Progenitor cell of endocrine pancreas (in vitro differentiated cells): ENCODE results near the gene PRRT2. TPM values are rescaled to one million over a fixed set of nuclear protein-coding genes. Genes with fewer than 3 reads are reported as not detected.
A peak's percentile ranks its signal among the peaks of the same experiment; 100 is the strongest.

Source experiments
- DNase-seq: peaks from one replicate; pipeline ENCODE4 v3.0.0; 2021; ENCODE audit warnings: low spot score; ENCODE audit not compliant: unreplicated experiment
- H3K27ac Mint-ChIP-seq: 2 replicates; pipeline ENCODE4 v1.8.0; 2021; ENCODE audit warnings: mild to moderate bottlenecking, moderate library complexity, mixed read lengths
- H3K27me3 Mint-ChIP-seq: 2 replicates; pipeline ENCODE4 v1.8.0; 2021; ENCODE audit warnings: mixed read lengths
- H3K36me3 Mint-ChIP-seq: 2 replicates; pipeline ENCODE4 v1.8.0; 2022; ENCODE audit warnings: mixed read lengths; ENCODE audit not compliant: insufficient read depth
- H3K4me1 Mint-ChIP-seq: 2 replicates; pipeline ENCODE4 v1.8.0; 2021; ENCODE audit warnings: low read depth, mixed read lengths
- H3K4me3 Mint-ChIP-seq: 2 replicates; pipeline ENCODE4 v1.8.0; 2021; ENCODE audit warnings: low read depth, mild to moderate bottlenecking, moderate library complexity, mixed read lengths
- H3K9me3 Mint-ChIP-seq: 2 replicates; pipeline ENCODE4 v1.8.0; 2021; ENCODE audit warnings: low read depth, mixed read lengths
- total RNA-seq: library from RNA; stranded (reverse); gene quantifications from 2 replicates; pipeline ENCODE4 v1.2.1, GENCODE V29; 2021
- TF ChIP-seq, protein P1 (sequence below): fragments of 200-600 bp; sonication (generic); IDR thresholded peaks from one replicate; pipeline ENCODE4 v1.5.0; 2021; ENCODE audit warnings: antibody characterized with exemption, mild to moderate bottlenecking; ENCODE audit not compliant: unreplicated experiment

The PRRT2 gene
- total RNA-seq, 1 donor from 2014 or later: 1.4 TPM

DNA sequence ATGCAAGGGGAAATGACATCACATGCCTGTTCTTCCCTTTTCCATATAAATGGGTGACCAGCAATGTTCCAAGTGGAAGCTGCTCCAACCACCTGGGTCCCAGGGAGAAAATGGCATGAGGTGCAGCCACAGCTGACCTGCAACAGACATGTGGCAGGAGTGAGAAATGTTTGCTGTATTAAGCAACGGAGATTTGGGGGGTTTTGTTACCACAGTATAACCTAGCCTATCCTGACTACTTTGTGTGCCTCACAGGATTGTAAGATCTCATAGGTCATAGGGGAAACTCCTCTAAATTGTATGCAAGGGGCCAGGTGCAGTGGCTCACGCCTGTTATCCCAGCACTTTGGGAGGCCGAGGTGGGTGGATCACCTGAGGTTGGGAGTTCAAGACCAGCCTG lies 39.0 kb downstream of the PRRT2 start:
- no peak overlapping the region for H3K4me3 Mint-ChIP-seq
- no peak for DNase-seq
- peaks cover 5% of the 10 kb centered on the region for H3K4me1 Mint-ChIP-seq
- H3K27me3 Mint-ChIP-seq: no peaks in the 10 kb centered on the region
- no peaks in the 10 kb centered on the region for H3K36me3 Mint-ChIP-seq
- H3K9me3 Mint-ChIP-seq: no peaks in the 10 kb centered on the region
- no peak overlapping the region for H3K27ac Mint-ChIP-seq
- TF ChIP-seq, protein P1, sequence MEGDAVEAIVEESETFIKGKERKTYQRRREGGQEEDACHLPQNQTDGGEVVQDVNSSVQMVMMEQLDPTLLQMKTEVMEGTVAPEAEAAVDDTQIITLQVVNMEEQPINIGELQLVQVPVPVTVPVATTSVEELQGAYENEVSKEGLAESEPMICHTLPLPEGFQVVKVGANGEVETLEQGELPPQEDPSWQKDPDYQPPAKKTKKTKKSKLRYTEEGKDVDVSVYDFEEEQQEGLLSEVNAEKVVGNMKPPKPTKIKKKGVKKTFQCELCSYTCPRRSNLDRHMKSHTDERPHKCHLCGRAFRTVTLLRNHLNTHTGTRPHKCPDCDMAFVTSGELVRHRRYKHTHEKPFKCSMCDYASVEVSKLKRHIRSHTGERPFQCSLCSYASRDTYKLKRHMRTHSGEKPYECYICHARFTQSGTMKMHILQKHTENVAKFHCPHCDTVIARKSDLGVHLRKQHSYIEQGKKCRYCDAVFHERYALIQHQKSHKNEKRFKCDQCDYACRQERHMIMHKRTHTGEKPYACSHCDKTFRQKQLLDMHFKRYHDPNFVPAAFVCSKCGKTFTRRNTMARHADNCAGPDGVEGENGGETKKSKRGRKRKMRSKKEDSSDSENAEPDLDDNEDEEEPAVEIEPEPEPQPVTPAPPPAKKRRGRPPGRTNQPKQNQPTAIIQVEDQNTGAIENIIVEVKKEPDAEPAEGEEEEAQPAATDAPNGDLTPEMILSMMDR: no peak

DNA sequence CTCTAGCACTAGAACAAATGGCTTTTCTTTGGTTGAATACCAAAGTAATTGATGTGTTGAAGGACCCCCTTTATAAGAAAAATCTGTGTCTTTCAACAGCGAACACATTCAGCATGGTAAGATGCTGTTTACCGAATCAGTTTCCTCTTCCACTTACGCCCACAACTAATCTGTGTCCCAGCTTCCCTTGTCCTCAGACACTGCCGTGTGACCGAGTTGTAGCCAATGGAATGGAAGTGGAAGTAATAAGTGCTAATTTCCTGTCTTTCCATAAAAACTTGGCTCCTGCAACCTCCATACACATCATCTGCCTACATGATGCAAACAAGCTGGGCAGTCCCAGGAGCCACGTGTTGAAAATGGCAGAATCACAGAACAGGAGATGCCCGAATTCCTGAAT lies 40.7 kb downstream of the PRRT2 start:
- no peak overlapping the region for H3K27ac Mint-ChIP-seq
- no peaks in the 10 kb centered on the region for H3K27me3 Mint-ChIP-seq
- no peak overlapping the region for H3K4me3 Mint-ChIP-seq
- peaks cover 5% of the 10 kb centered on the region for H3K4me1 Mint-ChIP-seq
- H3K9me3 Mint-ChIP-seq: no peaks in the 10 kb centered on the region
- TF ChIP-seq, protein P1: no peak
- no peak for DNase-seq
- H3K36me3 Mint-ChIP-seq: no peaks in the 10 kb centered on the region

DNA sequence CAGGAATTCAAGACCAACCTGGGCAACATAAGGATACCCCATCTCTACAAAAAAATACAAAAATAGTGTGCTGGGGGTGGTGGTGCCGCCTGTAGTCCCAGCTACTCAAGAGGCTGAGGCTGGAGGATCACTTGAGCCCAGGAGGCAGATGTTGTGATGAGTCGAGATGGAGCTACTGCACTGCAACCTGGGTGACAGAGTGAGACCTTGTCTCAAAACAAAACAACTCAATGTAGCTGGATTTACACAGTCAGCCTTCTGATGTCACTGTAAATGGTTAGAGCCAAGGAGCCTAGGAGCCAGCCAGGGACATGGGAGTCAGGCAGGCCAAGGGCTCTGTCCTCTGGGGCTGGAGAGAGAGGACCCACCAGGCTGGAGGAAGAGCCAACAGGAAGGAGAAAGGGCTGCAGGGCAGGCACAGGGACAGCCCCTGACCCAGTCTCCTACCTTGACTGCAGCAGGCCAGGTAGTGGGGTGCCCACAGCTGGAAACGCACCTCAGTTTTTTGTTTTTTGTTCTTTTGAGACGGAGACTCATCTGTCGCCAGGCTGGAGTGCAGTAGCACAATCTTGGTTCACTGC lies 42.6 kb downstream of the PRRT2 start:
- Mint-ChIP-seq H3K27ac (peak overlapping the region; percentile 29), H3K36me3 (peaks cover 7% of the 10 kb centered on the region), H3K9me3 (no peaks in the 10 kb centered on the region), H3K4me3 (no peak overlapping the region), H3K27me3 (no peaks in the 10 kb centered on the region), H3K4me1 (peaks cover 2% of the 10 kb centered on the region)
- no peak for DNase-seq
- TF ChIP-seq, protein P1: no peak

DNA sequence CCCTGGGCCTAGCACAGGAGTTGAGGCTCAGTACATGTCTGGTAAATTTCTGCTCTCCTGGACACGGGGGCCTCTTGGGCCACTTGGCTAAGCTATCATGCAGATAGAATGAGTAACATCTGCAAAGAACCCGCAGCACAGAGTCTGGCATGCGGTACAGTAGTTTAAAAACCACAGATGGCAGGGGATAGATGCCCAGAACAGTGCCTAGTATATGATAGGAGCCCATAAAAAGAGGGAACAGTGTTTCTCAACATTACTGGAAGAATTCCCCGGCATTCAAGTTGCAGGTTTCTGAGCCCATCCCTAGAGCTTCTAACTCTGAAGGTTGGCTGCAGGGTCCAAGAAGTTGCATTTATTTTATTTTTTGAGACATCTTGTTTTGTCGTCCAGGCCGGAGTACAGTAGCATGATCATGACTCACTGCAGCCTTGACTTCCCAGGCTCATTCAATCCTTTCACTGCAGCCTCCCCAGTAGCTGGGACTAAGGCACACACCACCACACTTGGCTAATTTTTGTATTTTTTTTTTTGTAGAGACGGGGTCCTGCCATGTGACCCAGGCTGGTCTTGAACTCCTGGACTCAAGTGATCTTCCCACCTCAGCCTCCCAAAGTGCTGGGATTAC lies 45.3 kb downstream of the PRRT2 start:
- H3K4me3 Mint-ChIP-seq: no peak overlapping the region

DNA sequence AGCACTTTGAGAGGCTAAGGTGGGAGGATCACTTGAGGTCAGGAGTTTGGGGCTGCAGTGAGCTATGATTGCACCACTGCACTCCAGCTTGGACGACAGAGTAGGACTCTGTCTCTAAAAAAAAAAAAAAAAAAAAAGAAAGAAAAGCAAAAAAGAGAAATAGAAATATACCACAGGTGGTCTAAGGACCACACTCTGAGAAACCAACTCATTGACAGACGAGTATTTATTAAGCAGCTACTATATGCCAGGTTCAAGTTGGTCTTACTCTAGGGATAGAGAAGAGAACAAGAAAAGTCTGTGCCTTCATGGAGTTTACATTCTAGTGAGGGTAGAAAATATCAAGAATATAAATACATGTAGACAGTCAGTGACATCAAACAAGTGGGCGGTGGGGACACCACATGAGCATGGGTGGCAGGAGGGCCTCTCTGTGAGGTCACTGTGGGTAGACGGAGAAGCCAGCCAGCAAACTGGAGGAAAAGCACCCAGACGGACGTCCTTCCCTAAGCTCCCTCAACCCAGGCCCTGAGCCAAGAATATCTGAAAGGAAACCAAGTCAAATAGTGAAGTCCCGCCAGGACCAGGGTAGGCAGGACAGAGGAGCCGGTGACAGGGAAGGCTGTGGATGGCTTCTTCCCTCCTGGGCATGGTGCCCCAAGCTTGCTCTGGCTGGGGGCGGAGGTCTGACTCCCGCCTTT lies 46.3 kb downstream of the PRRT2 start:
- DNase-seq: no peak
- Mint-ChIP-seq H3K27me3 (no peaks in the 10 kb centered on the region), H3K27ac (no peak overlapping the region), H3K36me3 (peaks cover 10% of the 10 kb centered on the region), H3K4me1 (peaks cover 9% of the 10 kb centered on the region), H3K9me3 (no peaks in the 10 kb centered on the region), H3K4me3 (no peak overlapping the region)
- TF ChIP-seq, protein P1: no peak

More for the DNA sequence above, 45.3 kb downstream of the PRRT2 start:
- Mint-ChIP-seq H3K9me3 (no peaks in the 10 kb centered on the region), H3K4me1 (peaks cover 7% of the 10 kb centered on the region), H3K27ac (no peak overlapping the region), H3K27me3 (no peaks in the 10 kb centered on the region), H3K36me3 (peaks cover 10% of the 10 kb centered on the region)
- TF ChIP-seq, protein P1: no peak
- DNase-seq: no peak
